K562 (cell line): ENCODE data around the gene POLR3GL. TPM values are rescaled to one million over a fixed set of nuclear protein-coding genes. Genes with fewer than 3 reads are reported as not detected.

Source experiments
- ARID3A ChIP-seq: IDR thresholded peaks from 2 replicates; pipeline ENCODE4 v1.6.1; 2012; ENCODE audit warnings: low read depth, low read length, improper control_type of control experiment, borderline replicate concordance
- CC2D1A ChIP-seq: fragments of 450-650 bp; IDR thresholded peaks from 2 replicates; pipeline ENCODE4 v1.6.1; 2017; ENCODE audit warnings: mild to moderate bottlenecking
- CEBPG ChIP-seq, 3 experiments: fragments of 200-800 bp in 1 of 3; sonication (Bioruptor generic) in 1 of 3; sonication (generic) in 1 of 3; formaldehyde crosslinking in 1 of 3; IDR thresholded peaks in 2 of 3; conservative IDR thresholded peaks in 1 of 3; 2 replicates each; pipeline versions ENCODE4 v1.6.1 to v1.8.0; 2016 to 2022; ENCODE audit warnings: missing compliant biosample characterization in 2 of 3, missing genetic modification characterization in 2 of 3, mild to moderate bottlenecking in 1 of 3, missing genetic modification reagents in 1 of 3
- CLOCK ChIP-seq: fragments of 250-450 bp; sonication (Bioruptor Pico); IDR thresholded peaks from 2 replicates; pipeline ENCODE4 v1.4.0; 2020; ENCODE audit warnings: mild to moderate bottlenecking, moderate library complexity, borderline replicate concordance
- CTBP1 ChIP-seq: fragments of 450-650 bp; IDR thresholded peaks from 2 replicates; pipeline ENCODE4 v1.6.1; 2016; ENCODE audit warnings: borderline replicate concordance
- E4F1 ChIP-seq: fragments of 250-450 bp; sonication (Bioruptor Pico); IDR thresholded peaks from 2 replicates; pipeline ENCODE4 v1.5.0; 2021; ENCODE audit warnings: mild to moderate bottlenecking, borderline replicate concordance
- ETV6 ChIP-seq, 3 experiments: fragments of 150-350 bp in 1 of 3; sonication (generic) in 1 of 3; formaldehyde crosslinking in 1 of 3; IDR thresholded peaks; 2 replicates each; pipeline versions ENCODE4 v1.6.1 to v1.8.0; 2014 to 2022; ENCODE audit warnings: borderline replicate concordance in 2 of 3, low read depth in 2 of 3, antibody characterized with exemption in 1 of 3, low read length in 1 of 3, mild to moderate bottlenecking in 1 of 3, missing genetic modification reagents in 1 of 3
- HDAC6 ChIP-seq: IDR thresholded peaks from 2 replicates; pipeline ENCODE4 v1.6.1; 2012; ENCODE audit warnings: low read depth, mild to moderate bottlenecking, control low read depth, inconsistent platforms, low read length, moderate library complexity
- MAFK ChIP-seq: IDR thresholded peaks from 2 replicates; pipeline ENCODE4 v1.6.1; 2011; ENCODE audit warnings: low read length, improper control_type of control experiment
- SMARCC2 ChIP-seq: fragments of 450-650 bp; IDR thresholded peaks from 2 replicates; pipeline ENCODE4 v1.6.1; 2017; ENCODE audit warnings: antibody characterized with exemption, moderate library complexity, mild to moderate bottlenecking, low read depth
- TBP ChIP-seq: optimal IDR thresholded peaks from 2 replicates; pipeline ENCODE3; 2011; ENCODE audit warnings: low read depth, low read length, improper control_type of control experiment
- TEAD1 ChIP-seq, 2 experiments: fragments of 450-650 bp in 1 of 2; sonication (generic) in 1 of 2; formaldehyde crosslinking; IDR thresholded peaks; 2 replicates each; pipeline versions ENCODE4 v1.4.0 to v1.8.0; 2020 to 2022; ENCODE audit warnings: mild to moderate bottlenecking in 2 of 2, missing genetic modification reagents in 1 of 2
- ZC3H4 ChIP-seq: sonication (generic); formaldehyde crosslinking; IDR thresholded peaks from 2 replicates; pipeline ENCODE4 v1.9.0; 2021; ENCODE audit warnings: missing genetic modification reagents, borderline replicate concordance
- ZNF316 ChIP-seq: fragments of 450-650 bp; IDR thresholded peaks from 2 replicates; pipeline ENCODE4 v1.6.1; 2016
- ZNF436 ChIP-seq: fragments of 250-450, 450-650 bp; sonication (Bioruptor Pico); formaldehyde crosslinking; IDR thresholded peaks from 2 replicates; pipeline ENCODE4 v1.7.0; 2020; ENCODE audit warnings: mild to moderate bottlenecking
- ZNF639 ChIP-seq, 2 experiments: fragments of 200-800 bp in 1 of 2; sonication (Bioruptor generic) in 1 of 2; sonication (generic) in 1 of 2; formaldehyde crosslinking in 1 of 2; IDR thresholded peaks in 1 of 2; conservative IDR thresholded peaks in 1 of 2; 2 replicates each; pipeline versions ENCODE4 v1.5.0 to v1.6.1; 2016 to 2020; ENCODE audit warnings: missing compliant biosample characterization in 1 of 2, missing genetic modification characterization in 1 of 2, missing genetic modification reagents in 1 of 2
- polyA plus RNA-seq, 8 experiments: library from polyadenylated mRNA; depleted of rRNA in 4 of 8; stranded (reverse) in 5 of 8; unstranded in 3 of 8; fragments of >200 nt; fragmentation: Nextera tagmentation in 2 of 8; fragmentation: Illumina TruSeq in 1 of 8; extraction: Ambion mirVana in 2 of 8; extraction: Trizol in 1 of 8; gene quantifications; 2 replicates each; pipeline versions ENCODE4 v1.2.1 to v1.2.3, GENCODE V29; 2011 to 2014; ENCODE audit warnings: inconsistent platforms in 1 of 8, missing spikeins in 1 of 8
- total RNA-seq, 7 experiments: library from RNA; depleted of rRNA in 6 of 7; stranded (reverse); fragments of >200 nt in 6 of 7; fragmentation: Illumina TruSeq in 2 of 7; extraction: Trizol in 2 of 7; gene quantifications; 2 replicates each; pipeline versions ENCODE4 v1.2.1 to v1.2.3, GENCODE V29; 2011 to 2021; ENCODE audit warnings: low replicate concordance in 1 of 7

Gene POLR3GL
- total and polyA plus RNA-seq, 9 of the 15 experiments (the other 6 are each of a cell fraction or from before 2014, with no cell fraction given): 14.6 to 48.4 (median 38.2) TPM

- TF ChIP-seq CEBPG (CRISPR knock-in tag; IDR thresholded peaks at IDR 0.05) (no peak), CEBPG (tag; conservative IDR thresholded peaks at IDR 0.05 in 1 of 2, IDR thresholded peaks at IDR 0.05 in 1 of 2) (peak in 1 of 2 experiments; percentile 62; a peak in 1 of 4 replicates), ZNF436 (CRISPR knock-in tag) (no peak), HDAC6 (no peak), ZNF639 (CRISPR knock-in tag; conservative IDR thresholded peaks at IDR 0.05 in 1 of 2, IDR thresholded peaks at IDR 0.05 in 1 of 2) (peak in 1 of 2 experiments; percentile 34; a peak in 1 of 4 replicates), ZC3H4 (no peak), CTBP1 (peak; percentile 70; the same call in 1 of the 2 replicates), ARID3A (peak; percentile 51; the same call in 1 of the 2 replicates), MAFK (0 out of 2 replicates have a peak, but pooled peaks have one; percentile 6), CC2D1A (peak; percentile 78), TEAD1 (CRISPR knock-in tag; IDR thresholded peaks at IDR 0.05) (no peak), CLOCK (CRISPR knock-in tag) (no peak), TBP (peak; percentile 36), ETV6 (IDR thresholded peaks at IDR 0.05; ENCODE audit: borderline replicate concordance in 1 of 2, low read depth in 2 of 2, low read length in 1 of 2) (no peak), ETV6 (CRISPR knock-in tag; IDR thresholded peaks at IDR 0.05; ENCODE audit: borderline replicate concordance) (no peak), ZNF316 (no peak), E4F1 (CRISPR knock-in tag) (peak; percentile 38; the same call in 1 of the 2 replicates), SMARCC2 (no peak)
Measured at GRCh38 chr1:145977486-145978470, 13.3 kb downstream of the POLR3GL start (continued).
